DND-41 (cell line): ENCODE results near the gene ACOXL.
A peak's percentile ranks its signal among the peaks of the same experiment; 100 is the strongest.

ENCODE experiments used
- ATAC-seq: fragments of 200-7000 bp; cut with Tn5 transposase; 3 replicates; pipeline ENCODE4 v1.9.1; 2021; ENCODE audit warnings: low read depth; ENCODE audit not compliant: insufficient read depth
- DNase-seq: peaks from one replicate; pipeline ENCODE4 v3.0.0-alpha.2; 2020
- H2AFZ ChIP-seq: 2 replicates; pipeline ENCODE4 v1.6.0; 2012; ENCODE audit warnings: low read depth, low read length
- H3K27ac ChIP-seq: 2 replicates; pipeline ENCODE4 v1.5.1; 2012; ENCODE audit warnings: low read length, inconsistent platforms
- H3K27me3 ChIP-seq: fragments of 200-600 bp; sonication (generic); 2 replicates; pipeline ENCODE4 v1.6.0; 2012; ENCODE audit warnings: low read length, mild to moderate bottlenecking, inconsistent platforms; ENCODE audit not compliant: insufficient read depth, poor library complexity
- H3K36me3 ChIP-seq: 2 replicates; pipeline ENCODE4 v1.5.1; 2012; ENCODE audit warnings: low read length, inconsistent platforms; ENCODE audit not compliant: insufficient read depth
- H3K4me1 ChIP-seq: 2 replicates; pipeline ENCODE4 v1.5.1; 2012; ENCODE audit warnings: mild to moderate bottlenecking, low read length; ENCODE audit not compliant: insufficient read depth
- H3K4me2 ChIP-seq: 2 replicates; pipeline ENCODE4 v1.6.0; 2012; ENCODE audit warnings: mild to moderate bottlenecking, moderate library complexity, low read length, inconsistent platforms; ENCODE audit not compliant: insufficient read depth
- H3K4me3 ChIP-seq, 2 experiments: fragments of 200-600 bp in 1 of 2; shearing (Covaris generic) in 1 of 2; 2 replicates each; pipeline ENCODE4 v1.5.1; 2012 to 2016; ENCODE audit warnings: inconsistent platforms in 2 of 2, low read length in 2 of 2, mild to moderate bottlenecking in 2 of 2, low read depth in 1 of 2, moderate library complexity in 1 of 2
- H3K79me2 ChIP-seq: 2 replicates; pipeline ENCODE4 v1.6.0; 2012; ENCODE audit warnings: low read length, inconsistent platforms; ENCODE audit not compliant: insufficient read depth
- H3K9ac ChIP-seq: 2 replicates; pipeline ENCODE4 v1.6.0; 2012; ENCODE audit warnings: low read depth, mild to moderate bottlenecking, inconsistent platforms, low read length, moderate library complexity
- H3K9me3 ChIP-seq: 2 replicates; pipeline ENCODE4 v1.5.1; 2012; ENCODE audit warnings: low read length, moderate library complexity, mild to moderate bottlenecking, inconsistent platforms; ENCODE audit not compliant: insufficient read depth, severe bottlenecking
- H4K20me1 ChIP-seq: 2 replicates; pipeline ENCODE4 v1.6.0; 2012; ENCODE audit warnings: low read length; ENCODE audit not compliant: insufficient read depth
- CTCF ChIP-seq: IDR thresholded peaks from 2 replicates; pipeline ENCODE4 v1.5.1; 2012; ENCODE audit warnings: borderline replicate concordance, low read length, moderate library complexity, mild to moderate bottlenecking; ENCODE audit not compliant: poor library complexity, severe bottlenecking; ENCODE audit errors: extremely low read depth
- EZH2 ChIP-seq: IDR thresholded peaks from 3 replicates; pipeline ENCODE4 v1.6.1; 2012; ENCODE audit warnings: borderline replicate concordance, low read depth, mild to moderate bottlenecking, moderate library complexity, low read length, inconsistent platforms; ENCODE audit not compliant: severe bottlenecking

ACOXL gene

GRCh38 chr2:110848519-110849030 is 116.2 kb downstream of the ACOXL start:
- H3K4me1 ChIP-seq, result peaks cover 73% of the 10 kb centered on the region
- no peaks in the 10 kb centered on the region for H3K79me2 ChIP-seq
- H3K27me3 ChIP-seq, result no peaks in the 10 kb centered on the region
- no peaks in the 10 kb centered on the region for H3K36me3 ChIP-seq
- H3K4me2 ChIP-seq, result no peak overlapping the region
- peak overlapping the region; percentile 81 for H3K27ac ChIP-seq
- H3K9ac ChIP-seq, result no peak overlapping the region
- DNase-seq (no peak), ATAC-seq (no peak)
- H4K20me1 ChIP-seq, result no peaks in the 10 kb centered on the region
- no peak overlapping the region for H3K4me3 ChIP-seq
- H2AFZ ChIP-seq, result no peak overlapping the region
- no peaks in the 10 kb centered on the region for H3K9me3 ChIP-seq
- TF ChIP-seq EZH2 (no peak), CTCF (no peak)

- DNase-seq (no peak), ATAC-seq (no peak)
- Histone ChIP-seq H2AFZ (peak overlapping the region; percentile 50; the same call in 1 of the 2 replicates), H3K4me1 (peaks cover 80% of the 10 kb centered on the region), H3K9me3 (no peaks in the 10 kb centered on the region), H3K27me3 (no peaks in the 10 kb centered on the region), H3K4me2 (no peak overlapping the region), H3K9ac (peak overlapping the region; percentile 40), H3K79me2 (no peaks in the 10 kb centered on the region), H3K36me3 (no peaks in the 10 kb centered on the region), H4K20me1 (no peaks in the 10 kb centered on the region), H3K4me3 (no peak overlapping the region), H3K27ac (peak overlapping the region; percentile 86)
- TF ChIP-seq EZH2 (no peak), CTCF (no peak)
Measured at GRCh38 chr2:110851531-110851930, 119.2 kb downstream of the ACOXL start.

GRCh38 chr2:110852051-110852450 is 119.7 kb downstream of the ACOXL start:
- Histone ChIP-seq H3K9ac (peak overlapping the region; percentile 40), H3K4me2 (peak overlapping the region; percentile 31; the same call in 1 of the 2 replicates), H2AFZ (peak overlapping the region; percentile 51), H3K4me1 (peaks cover 80% of the 10 kb centered on the region), H3K27ac (peak overlapping the region; percentile 86), H4K20me1 (no peaks in the 10 kb centered on the region), H3K79me2 (no peaks in the 10 kb centered on the region), H3K4me3 (no peak overlapping the region), H3K27me3 (no peaks in the 10 kb centered on the region), H3K36me3 (no peaks in the 10 kb centered on the region), H3K9me3 (no peaks in the 10 kb centered on the region)
- no peak for DNase-seq
- ATAC-seq, result peak; percentile 15; the same call in 2 of the 3 replicates
- no peak for TF ChIP-seq EZH2
- TF ChIP-seq CTCF, result no peak
